ENCODE results near the gene AGER. TPM values are rescaled to one million over a fixed set of nuclear protein-coding genes. Genes with fewer than 3 reads are reported as not detected.

The AGER gene
- polyA plus RNA-seq, 1 of the 3 experiments (the other 2 are of a cell fraction): 3.5 TPM

DNA sequence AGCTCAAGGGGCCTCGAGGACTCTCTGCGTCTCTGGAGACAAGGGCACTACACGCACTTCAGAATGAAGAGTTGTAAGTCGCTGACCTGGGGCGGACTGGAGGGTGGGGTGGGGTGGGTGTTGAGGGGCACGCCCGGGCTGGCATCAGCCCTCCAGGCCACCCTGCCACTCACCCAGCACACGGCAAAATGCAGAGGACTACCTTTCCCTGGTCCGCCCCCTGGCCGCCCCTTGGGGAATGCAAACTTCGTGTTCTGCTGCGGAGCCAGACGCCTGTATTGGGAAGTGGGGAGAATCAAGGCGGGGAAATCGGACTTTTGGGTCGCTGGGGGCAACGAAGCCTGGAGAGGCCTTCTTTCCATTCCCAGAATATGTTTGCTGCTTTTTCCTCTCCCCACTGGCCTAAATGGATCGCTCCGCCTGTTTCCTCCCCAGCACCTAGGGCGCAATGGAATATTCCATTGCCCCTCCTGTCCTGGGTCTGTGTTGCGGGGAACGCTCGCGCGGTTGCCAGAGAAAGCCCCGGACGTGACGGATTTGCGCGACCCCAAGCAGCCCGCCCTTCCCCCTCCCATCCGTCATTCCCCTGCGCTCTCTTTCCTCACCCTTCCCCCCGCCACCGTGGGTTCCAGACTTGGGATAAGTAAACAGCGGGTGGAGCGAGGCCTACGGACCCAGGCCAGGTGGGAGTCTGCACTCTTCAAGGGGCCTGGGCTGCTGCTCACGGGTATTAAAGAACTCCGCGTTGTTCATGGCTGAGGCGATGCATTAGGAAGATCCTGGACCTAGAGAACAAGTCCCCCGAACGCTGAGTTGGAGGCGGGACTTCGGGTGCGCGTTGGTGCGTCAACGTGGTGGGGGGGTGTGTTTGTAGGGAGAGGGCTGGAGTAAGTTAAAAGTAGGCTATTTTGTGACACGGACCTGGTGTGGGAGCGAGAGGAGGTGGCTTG, 30.2 kb downstream of the AGER start, which contains the start of gene PPT2 (continued):
- TF ChIP-seq, protein P1, sequence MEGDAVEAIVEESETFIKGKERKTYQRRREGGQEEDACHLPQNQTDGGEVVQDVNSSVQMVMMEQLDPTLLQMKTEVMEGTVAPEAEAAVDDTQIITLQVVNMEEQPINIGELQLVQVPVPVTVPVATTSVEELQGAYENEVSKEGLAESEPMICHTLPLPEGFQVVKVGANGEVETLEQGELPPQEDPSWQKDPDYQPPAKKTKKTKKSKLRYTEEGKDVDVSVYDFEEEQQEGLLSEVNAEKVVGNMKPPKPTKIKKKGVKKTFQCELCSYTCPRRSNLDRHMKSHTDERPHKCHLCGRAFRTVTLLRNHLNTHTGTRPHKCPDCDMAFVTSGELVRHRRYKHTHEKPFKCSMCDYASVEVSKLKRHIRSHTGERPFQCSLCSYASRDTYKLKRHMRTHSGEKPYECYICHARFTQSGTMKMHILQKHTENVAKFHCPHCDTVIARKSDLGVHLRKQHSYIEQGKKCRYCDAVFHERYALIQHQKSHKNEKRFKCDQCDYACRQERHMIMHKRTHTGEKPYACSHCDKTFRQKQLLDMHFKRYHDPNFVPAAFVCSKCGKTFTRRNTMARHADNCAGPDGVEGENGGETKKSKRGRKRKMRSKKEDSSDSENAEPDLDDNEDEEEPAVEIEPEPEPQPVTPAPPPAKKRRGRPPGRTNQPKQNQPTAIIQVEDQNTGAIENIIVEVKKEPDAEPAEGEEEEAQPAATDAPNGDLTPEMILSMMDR (IDR thresholded peaks at IDR 0.05): peak; percentile 25; the same call in 1 of the 2 replicates
- TF ChIP-seq EP300 (IDR thresholded peaks at IDR 0.05; ENCODE audit: borderline replicate concordance in 1 of 2, low read depth in 1 of 2, low read length in 1 of 2): peak in 1 of 2 experiments; percentile 40; a peak in 2 of 4 replicates
- TF ChIP-seq GABPA (IDR thresholded peaks at IDR 0.05; ENCODE audit: low read depth): peak; percentile 79
- TF ChIP-seq FOSL2 (IDR thresholded peaks at IDR 0.05; ENCODE audit: borderline replicate concordance, low read depth): no peak
- 0 out of 2 replicates have a peak, but pooled peaks have one; percentile 60 for TF ChIP-seq FOXJ3 (CRISPR knock-in tag; IDR thresholded peaks at IDR 0.05)
- TF ChIP-seq, protein P2, sequence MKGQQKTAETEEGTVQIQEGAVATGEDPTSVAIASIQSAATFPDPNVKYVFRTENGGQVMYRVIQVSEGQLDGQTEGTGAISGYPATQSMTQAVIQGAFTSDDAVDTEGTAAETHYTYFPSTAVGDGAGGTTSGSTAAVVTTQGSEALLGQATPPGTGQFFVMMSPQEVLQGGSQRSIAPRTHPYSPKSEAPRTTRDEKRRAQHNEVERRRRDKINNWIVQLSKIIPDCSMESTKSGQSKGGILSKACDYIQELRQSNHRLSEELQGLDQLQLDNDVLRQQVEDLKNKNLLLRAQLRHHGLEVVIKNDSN (IDR thresholded peaks at IDR 0.05; ENCODE audit: borderline replicate concordance, low read depth): no peak
- 0 out of 2 replicates have a peak, but pooled peaks have one; percentile 26 for TF ChIP-seq ELF1 (IDR thresholded peaks at IDR 0.05)
- no peak for TF ChIP-seq SMC3 (IDR thresholded peaks at IDR 0.05; ENCODE audit: low read depth, low read length)
- TF ChIP-seq PBX3 (IDR thresholded peaks at IDR 0.05): peak; percentile 52; the same call in 1 of the 2 replicates
- peak; percentile 69 for TF ChIP-seq MAX (IDR thresholded peaks at IDR 0.05; ENCODE audit: low read depth)

DNA sequence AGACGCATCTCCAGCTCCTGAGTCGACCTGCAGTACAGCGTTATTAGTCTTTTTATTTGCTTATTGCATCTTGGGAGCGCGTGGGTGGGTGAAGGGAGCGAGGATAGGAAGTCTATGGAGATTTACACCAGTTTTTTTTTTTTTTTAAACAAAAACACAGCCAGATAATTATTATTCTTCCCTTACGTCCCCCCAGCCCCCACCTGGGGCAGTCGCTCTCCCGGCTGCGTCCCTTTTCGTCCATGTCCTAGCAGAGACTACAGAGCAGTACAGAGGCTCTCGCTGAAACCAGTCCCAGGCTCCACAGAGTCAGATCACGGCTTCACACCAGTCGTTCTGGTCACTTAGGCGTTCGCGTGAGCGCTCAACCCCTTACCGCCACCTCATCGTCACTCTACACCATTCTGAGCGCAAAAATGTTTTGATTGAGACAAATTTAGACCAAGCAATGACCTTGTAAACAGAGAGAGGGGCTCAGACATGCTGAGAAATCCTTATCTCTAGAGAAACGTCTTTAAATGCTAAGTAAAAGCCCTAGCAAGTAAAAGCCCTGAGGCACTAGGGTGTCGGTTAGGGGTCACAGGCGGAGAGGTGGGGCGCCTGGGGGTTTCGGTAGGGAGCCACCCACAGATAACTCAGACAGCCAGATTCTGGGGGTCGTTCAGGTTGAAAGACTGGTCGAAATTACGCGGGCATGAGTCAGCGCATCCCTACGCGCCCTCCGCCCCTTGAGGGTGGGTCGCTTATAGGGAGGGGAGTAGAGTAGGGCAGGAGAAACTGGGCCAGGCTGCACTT, 31.1 kb downstream of the AGER start:
- peak overlapping the region; percentile 86 to 95 for H3K27ac ChIP-seq (ENCODE audit: low read depth in 2 of 2, low read length in 1 of 2)
- TF ChIP-seq USF2 (IDR thresholded peaks at IDR 0.05; ENCODE audit: borderline replicate concordance, low read depth, low read length): no peak
- no peak for TF ChIP-seq NRF1 (IDR thresholded peaks at IDR 0.05; ENCODE audit: low read depth, low read length)
- TF ChIP-seq, protein P2 (IDR thresholded peaks at IDR 0.05; ENCODE audit: borderline replicate concordance, low read depth): no peak
- no peak for TF ChIP-seq YY1 (IDR thresholded peaks at IDR 0.05; ENCODE audit: low read depth)
- TF ChIP-seq MXI1 (IDR thresholded peaks at IDR 0.05; ENCODE audit: low read depth, low read length): no peak
- TF ChIP-seq POLR2AphosphoS5 (IDR thresholded peaks at IDR 0.05; ENCODE audit: low read depth, low read length): no peak
- TF ChIP-seq JUND (IDR thresholded peaks at IDR 0.05): no peak
- no peak for TF ChIP-seq IRF3 (IDR thresholded peaks at IDR 0.05; ENCODE audit: low read depth, low read length)
- no peak for TF ChIP-seq RCOR1 (IDR thresholded peaks at IDR 0.05; ENCODE audit: low read length)

More for the DNA sequence above, 31.1 kb downstream of the AGER start:
- WGBS (ENCODE audit: low lambda C conversion rate): 33% methylated on average over 35 of the region's 35 CpGs
- H3K4me3 ChIP-seq (ENCODE audit: low read depth in 2 of 2, low read length in 1 of 2): peak overlapping the region; percentile 75 to 81
- DNase-seq: peak; percentile 74
- H3K27me3 ChIP-seq (ENCODE audit: insufficient read depth): no peaks in the 10 kb centered on the region
- peaks cover 13 to 31% of the 10 kb centered on the region in 2 experiments; a peak in 3 of 4 replicates for H3K4me1 ChIP-seq (ENCODE audit: control insufficient read depth in 1 of 2, insufficient read depth in 2 of 2, low read depth in 1 of 2, low read length in 1 of 2)
- H4K20me1 ChIP-seq (ENCODE audit: insufficient read depth): no peaks in the 10 kb centered on the region
- H3K4me2 ChIP-seq: peak overlapping the region; percentile 94
- no peaks in the 10 kb centered on the region for H3K9me3 ChIP-seq
- H3F3A ChIP-seq (replicated peaks; ENCODE audit: insufficient read depth): peaks cover 4% of the 10 kb centered on the region
- CTCF ChIA-PET: interaction anchor here (0.7 to 1.0 kb wide), 3 partner anchors 13 to 111 kb away, joined by 3 to 4 read pairs (median 4); no protein-coding TSS in a partner anchor
- POLR2A ChIA-PET: interaction anchor here (0.6 kb wide), 1 partner anchor 23 kb away, joined by 3 read pairs; the partner anchor contains the start of gene FKBPL
- peak overlapping the region; percentile 87 for H2AFZ ChIP-seq (ENCODE audit: low read depth)
- H3K9me2 ChIP-seq: no peaks in the 10 kb centered on the region
- peak overlapping the region; percentile 84 for H3K9ac ChIP-seq
- peaks cover 5 to 13% of the 10 kb centered on the region in 2 experiments for H3K36me3 ChIP-seq (replicated peaks in 1 of 2; ENCODE audit: control insufficient read depth in 1 of 2, insufficient read depth in 2 of 2, low read length in 1 of 2)
- peaks cover 19% of the 10 kb centered on the region for H3K79me2 ChIP-seq (ENCODE audit: insufficient read depth)
